GM12878 (cell line): ENCODE results near the gene ECI1. TPM values are rescaled to one million over a fixed set of nuclear protein-coding genes. Genes with fewer than 3 reads are reported as not detected.

ENCODE experiments used
- ATAC-seq: fragments of 200-7000 bp; cut with Tn5 transposase; 3 replicates; pipeline ENCODE4 v1.9.1; 2020; ENCODE audit warnings: mild to moderate bottlenecking, moderate library complexity
- BruUV-seq: library from RNA; stranded (reverse); fragments of 400-500 nt; replicated peaks from 2 replicates; lab custom pipeline; 2021; lab: Mats Ljungman, UMichigan
- CTCF ChIA-PET: fragments of 300-600 bp; sonication (Branson Sonifier 250); formaldehyde crosslinking; extraction: SDS; loops from one replicate; lab custom pipeline; 2021; ENCODE audit warnings: inconsistent platforms; lab: Yijun Ruan, JAX
- POLR2A ChIA-PET: fragments of 350-600 bp; formaldehyde crosslinking; extraction: SDS; loops from one replicate; lab custom pipeline; 2021; ENCODE audit warnings: inconsistent platforms; lab: Charles Lee
- RAD21 ChIA-PET: fragments of 300-600 bp; sonication (Branson Sonifier 250); formaldehyde crosslinking; loops from one replicate; lab custom pipeline; 2023; ENCODE audit warnings: antibody characterized with exemption; ENCODE audit not compliant: unreplicated experiment; lab: Charles Lee
- SMC1A ChIA-PET: fragments of 300-600 bp; sonication (Branson Sonifier 250); formaldehyde crosslinking; loops from one replicate; lab custom pipeline; 2023; ENCODE audit not compliant: unreplicated experiment, uncharacterized antibody; lab: Charles Lee
- DNase-seq: peaks from one replicate; pipeline ENCODE4 v3.0.0-alpha.2; 2011; ENCODE audit warnings: low read depth, low spot score
- FAIRE-seq: peaks from 3 replicates; lab custom pipeline; 2011; peaks lifted over from hg19 to GRCh38; lab: Jason Lieb, UNC
- H2AFZ ChIP-seq: 2 replicates; pipeline ENCODE4 v1.6.0; 2011; ENCODE audit warnings: low read depth, low read length, control low read depth; ENCODE audit not compliant: control insufficient read depth
- H3K27ac ChIP-seq: 2 replicates; pipeline ENCODE4 v1.5.1; 2011; ENCODE audit warnings: control low read depth; ENCODE audit not compliant: control insufficient read depth, insufficient read depth
- H3K27me3 ChIP-seq, 2 experiments: replicated peaks in 1 of 2; 2 replicates each; pipeline versions ENCODE4 v1.6.0 to v1.6.1; 2011; ENCODE audit warnings: low read length in 1 of 2; ENCODE audit not compliant: control insufficient read depth in 2 of 2, insufficient read depth in 2 of 2
- H3K36me3 ChIP-seq, 2 experiments: 2 replicates each; pipeline ENCODE4 v1.5.1; 2011; ENCODE audit warnings: low read length in 1 of 2; ENCODE audit not compliant: control insufficient read depth in 2 of 2, insufficient read depth in 2 of 2
- H3K4me1 ChIP-seq: 2 replicates; pipeline ENCODE4 v1.6.1; 2011; ENCODE audit warnings: mild to moderate bottlenecking, low read length, moderate library complexity, mixed read lengths; ENCODE audit not compliant: control insufficient read depth, insufficient read depth
- H3K4me2 ChIP-seq: 2 replicates; pipeline ENCODE4 v1.6.0; 2011; ENCODE audit warnings: control low read depth; ENCODE audit not compliant: control insufficient read depth, insufficient read depth
- H3K4me3 ChIP-seq: fragments of 200-600 bp; sonication (generic); 2 replicates; pipeline ENCODE4 v1.5.1; 2016
- H3K79me2 ChIP-seq: 2 replicates; pipeline ENCODE4 v1.6.0; 2011; ENCODE audit warnings: low read length; ENCODE audit not compliant: control insufficient read depth, insufficient read depth
- H3K9ac ChIP-seq: 2 replicates; pipeline ENCODE4 v1.8.0; 2011; ENCODE audit warnings: low read length, control low read depth, mixed read lengths; ENCODE audit not compliant: control insufficient read depth, insufficient read depth
- H3K9me3 ChIP-seq: replicated peaks from 3 replicates; pipeline ENCODE4 v1.5.1; 2011; ENCODE audit warnings: mild to moderate bottlenecking, low read length; ENCODE audit not compliant: control insufficient read depth, insufficient read depth
- H4K20me1 ChIP-seq: 2 replicates; pipeline ENCODE4 v1.6.0; 2011; ENCODE audit not compliant: control insufficient read depth, insufficient read depth
- CHD2 ChIP-seq: IDR thresholded peaks from 2 replicates; pipeline ENCODE4 v1.6.1; 2011; ENCODE audit warnings: low read depth, low read length, improper control_type of control experiment, borderline replicate concordance
- HDAC2 ChIP-seq: fragments of 200-600 bp; sonication (generic); IDR thresholded peaks from 2 replicates; pipeline ENCODE4 v1.6.1; 2017
- NBN ChIP-seq: fragments of 450-650 bp; IDR thresholded peaks from 2 replicates; pipeline ENCODE4 v1.6.1; 2016
- PBX3 ChIP-seq: IDR thresholded peaks from 2 replicates; pipeline ENCODE4 v1.6.1; 2011; ENCODE audit warnings: mild to moderate bottlenecking, low read depth, low read length, moderate library complexity; ENCODE audit not compliant: insufficient replicate concordance
- ZBTB40 ChIP-seq: fragments of 450-650 bp; IDR thresholded peaks from 2 replicates; pipeline ENCODE4 v1.6.1; 2016; ENCODE audit warnings: mild to moderate bottlenecking, moderate library complexity, borderline replicate concordance
- WGBS: methylation state at CpG from one replicate; pipeline ENCODE4 v1.1.6; 2016; ENCODE audit warnings: low lambda C conversion rate; ENCODE audit not compliant: insufficient replicate concordance, insufficient coverage; ENCODE audit errors: missing lambda C conversion rate; 5-methylcytosine and 5-hydroxymethylcytosine counted together
- in situ Hi-C: fragments of 300-500 bp; cut with MboI; formaldehyde crosslinking; loops from 9 replicates; pipeline ENCODE4 v1.14.3; 2018; ENCODE audit warnings: mixed read lengths
- intact Hi-C: fragments of 100-400 bp; cut with micrococcal nuclease; formaldehyde crosslinking; loops from one replicate; pipeline ENCODE4 v1.14.2; 2022; ENCODE audit not compliant: unreplicated experiment
- polyA plus RNA-seq, 11 experiments: library from polyadenylated mRNA; depleted of rRNA in 4 of 11; unstranded in 6 of 11; stranded (reverse) in 5 of 11; fragments of >200 nt; fragmentation: Nextera tagmentation in 4 of 11; fragmentation: Illumina TruSeq in 1 of 11; extraction: Ambion mirVana in 4 of 11; extraction: Trizol in 1 of 11; gene quantifications; 1 replicate in 1 of 11; 2 replicates in 10 of 11; pipeline versions ENCODE4 v1.2.1 to v1.2.3, GENCODE V29; 2011 to 2016; ENCODE audit warnings: inconsistent platforms in 2 of 11, missing spikeins in 2 of 11, low read depth in 1 of 11
- total RNA-seq, 4 experiments: library from RNA; depleted of rRNA in 3 of 4; stranded (reverse); fragments of >200 nt in 3 of 4; fragmentation: Illumina TruSeq in 1 of 4; extraction: Trizol in 1 of 4; gene quantifications; 2 replicates each; pipeline versions ENCODE4 v1.2.1 to v1.2.3, GENCODE V29; 2013 to 2021

The ECI1 gene
- total and polyA plus RNA-seq, 10 of the 15 experiments (the other 5 are each of a cell fraction or from before 2014, with no cell fraction given), result 2.2 to 82.1 (median 24.8) TPM

- RAD21 ChIA-PET, result interaction anchor here (1.5 kb wide), 1 partner anchor 8 kb away, joined by 3 read pairs; the partner anchor contains the start of gene PGP
Measured at GRCh38 chr16:2206420-2206779, 45.0 kb downstream of the ECI1 start.

More at GRCh38 chr16:2206420-2206779, 45.0 kb downstream of the ECI1 start:
- H3K4me3 ChIP-seq, result peak overlapping the region; percentile 93
- DNase-seq (no peak), ATAC-seq (no peak)
- H3K36me3 ChIP-seq, result peaks cover 8 to 19% of the 10 kb centered on the region in 2 experiments; a peak in 3 of 4 replicates
- intact Hi-C loops, result loop anchor here (5.0 kb wide), 1 partner anchor 46 kb away; the partner anchor contains the start of gene ECI1
- TF ChIP-seq HDAC2 (no peak), PBX3 (no peak), ZBTB40 (no peak), NBN (no peak), CHD2 (no peak)
- TF ChIP-seq, all 136 proteins: peak for 0
- Histone ChIP-seq H2AFZ (no peak overlapping the region), H3K4me2 (peak overlapping the region; percentile 89), H3K27me3 (no peaks in the 10 kb centered on the region), H3K4me1 (peaks cover 6% of the 10 kb centered on the region; the same call in 1 of the 2 replicates), H3K9me3 (no peaks in the 10 kb centered on the region), H3K9ac (peak overlapping the region; percentile 78), H3K27ac (peak overlapping the region; percentile 96; the same call in 1 of the 2 replicates), H3K79me2 (peaks cover 20% of the 10 kb centered on the region), H4K20me1 (no peaks in the 10 kb centered on the region)
- in situ Hi-C loops, result no loop called here
- FAIRE-seq, result no peak
- no TSS peak for BruUV-seq
- POLR2A ChIA-PET, result interaction anchor here (0.5 to 1.5 kb wide), 5 partner anchors 8 to 282 kb away, joined by 3 to 9 read pairs (median 4); partner anchors contain the start of genes ECI1, PGP and TRAF7
- WGBS, result 54% methylated on average over 18 of the region's 18 CpGs
- SMC1A ChIA-PET, result no interaction called here
- CTCF ChIA-PET, result interaction anchor here (0.6 kb wide), 1 partner anchor 121 kb away, joined by 3 read pairs; no protein-coding TSS in a partner anchor
